H9 (cell line): ENCODE measurements around the gene CEBPE. TPM values are rescaled to one million over a fixed set of nuclear protein-coding genes. Genes with fewer than 3 reads are reported as not detected.

Source experiments
- DNase-seq: peaks from one replicate; pipeline ENCODE4 v3.0.0-alpha.2; 2017
- H2AFZ ChIP-seq: one replicate; pipeline ENCODE4 v1.6.1; 2013; ENCODE audit warnings: mild to moderate bottlenecking, low read length, control low read depth, moderate library complexity
- H2AK5ac ChIP-seq: 2 replicates; pipeline ENCODE4 v1.6.1; 2013; ENCODE audit warnings: low read length, control low read depth, mixed read lengths; ENCODE audit not compliant: insufficient read length
- H2BK120ac ChIP-seq: one replicate; pipeline ENCODE4 v1.6.1; 2013; ENCODE audit warnings: low read depth, mild to moderate bottlenecking, low read length, control low read depth, inconsistent platforms; ENCODE audit not compliant: poor library complexity, severe bottlenecking
- H2BK12ac ChIP-seq: 2 replicates; pipeline ENCODE4 v1.6.1; 2013; ENCODE audit warnings: low read length, control low read depth, mixed read lengths, low read depth; ENCODE audit not compliant: insufficient read length
- H2BK15ac ChIP-seq: 2 replicates; pipeline ENCODE4 v1.6.1; 2013; ENCODE audit warnings: low read depth, low read length, control low read depth
- H2BK20ac ChIP-seq: one replicate; pipeline ENCODE4 v1.6.1; 2013; ENCODE audit warnings: low read depth, mild to moderate bottlenecking, low read length, control low read depth, inconsistent platforms; ENCODE audit not compliant: poor library complexity, severe bottlenecking
- H2BK5ac ChIP-seq: 2 replicates; pipeline ENCODE4 v1.6.1; 2013; ENCODE audit warnings: low read length, control low read depth, mixed read lengths; ENCODE audit not compliant: insufficient read length
- H3K14ac ChIP-seq: 2 replicates; pipeline ENCODE4 v1.6.1; 2013; ENCODE audit warnings: low read length, control low read depth; ENCODE audit not compliant: insufficient read depth
- H3K18ac ChIP-seq: 2 replicates; pipeline ENCODE4 v1.6.1; 2013; ENCODE audit warnings: low read depth, mild to moderate bottlenecking, mixed read lengths, low read length, control low read depth; ENCODE audit not compliant: insufficient read length
- H3K23ac ChIP-seq: 2 replicates; pipeline ENCODE4 v1.6.1; 2013; ENCODE audit warnings: low read length, control low read depth, mixed read lengths, low read depth; ENCODE audit not compliant: insufficient read length
- H3K23me2 ChIP-seq: 2 replicates; pipeline ENCODE4 v1.6.1; 2013; ENCODE audit warnings: low read depth, mild to moderate bottlenecking, mixed read lengths, low read length, control low read depth; ENCODE audit not compliant: insufficient read length, poor library complexity, severe bottlenecking
- H3K27ac ChIP-seq: 2 replicates; pipeline ENCODE4 v1.5.1; 2013; ENCODE audit warnings: low read length, control low read depth, mixed read lengths, low read depth; ENCODE audit not compliant: insufficient read length
- H3K27me3 ChIP-seq: 2 replicates; pipeline ENCODE4 v1.6.1; 2013; ENCODE audit warnings: low read length, control low read depth, inconsistent platforms; ENCODE audit not compliant: insufficient read depth
- H3K4ac ChIP-seq: 2 replicates; pipeline ENCODE4 v1.6.1; 2013; ENCODE audit warnings: low read depth, mild to moderate bottlenecking, control low read depth, inconsistent platforms, low read length, moderate library complexity
- H3K4me1 ChIP-seq: 2 replicates; pipeline ENCODE4 v1.6.1; 2013; ENCODE audit warnings: low read length, control low read depth, inconsistent platforms; ENCODE audit not compliant: insufficient read depth
- H3K4me2 ChIP-seq: 2 replicates; pipeline ENCODE4 v1.6.1; 2013; ENCODE audit warnings: low read length, control low read depth, mixed read lengths; ENCODE audit not compliant: insufficient read length, insufficient read depth
- H3K56ac ChIP-seq: 2 replicates; pipeline ENCODE4 v1.6.1; 2013; ENCODE audit warnings: low read depth, mild to moderate bottlenecking, mixed read lengths, low read length, control low read depth; ENCODE audit not compliant: insufficient read length
- H3K79me1 ChIP-seq: 2 replicates; pipeline ENCODE4 v1.6.1; 2013; ENCODE audit warnings: low read depth, mild to moderate bottlenecking, moderate library complexity, low read length, control low read depth, inconsistent platforms; ENCODE audit not compliant: insufficient read depth, poor library complexity, severe bottlenecking
- H3K79me2 ChIP-seq: 2 replicates; pipeline ENCODE4 v1.6.1; 2013; ENCODE audit warnings: low read length, control low read depth, inconsistent platforms; ENCODE audit not compliant: insufficient read depth
- H3K9ac ChIP-seq: 2 replicates; pipeline ENCODE4 v1.6.1; 2013; ENCODE audit warnings: low read length, control low read depth, mixed read lengths; ENCODE audit not compliant: insufficient read length; ENCODE audit errors: extremely low read depth
- H3K9me3 ChIP-seq: one replicate; pipeline ENCODE4 v1.6.1; 2013; ENCODE audit warnings: low read depth, low read length, inconsistent platforms; ENCODE audit not compliant: control insufficient read depth
- H3T11ph ChIP-seq: one replicate; pipeline ENCODE4 v1.6.1; 2013; ENCODE audit warnings: mild to moderate bottlenecking, low read length, control low read depth, inconsistent platforms
- H4K20me1 ChIP-seq: one replicate; pipeline ENCODE4 v1.6.1; 2013; ENCODE audit not compliant: control insufficient read depth, insufficient read length, insufficient read depth
- H4K5ac ChIP-seq: 2 replicates; pipeline ENCODE4 v1.6.1; 2013; ENCODE audit warnings: low read depth, mild to moderate bottlenecking, mixed read lengths, low read length, control low read depth; ENCODE audit not compliant: insufficient read length
- H4K8ac ChIP-seq: replicated peaks from 2 replicates; pipeline ENCODE4 v1.6.1; 2013; ENCODE audit warnings: low read length, control low read depth, mixed read lengths, low read depth; ENCODE audit not compliant: insufficient read length
- H4K91ac ChIP-seq: 2 replicates; pipeline ENCODE4 v1.6.1; 2013; ENCODE audit warnings: low read depth, mild to moderate bottlenecking, moderate library complexity, mixed read lengths, low read length, control low read depth; ENCODE audit not compliant: insufficient read length
- H3K27ac Mint-ChIP-seq, 3 experiments: 2 replicates in 2 of 3; 3 replicates in 1 of 3; pipeline ENCODE4 v1.8.0; 2020 to 2021; ENCODE audit warnings: mixed read lengths in 3 of 3, mild to moderate bottlenecking in 1 of 3, moderate library complexity in 1 of 3
- H3K27me3 Mint-ChIP-seq: 2 replicates; pipeline ENCODE4 v1.8.0; 2021; ENCODE audit warnings: low read depth, mild to moderate bottlenecking, moderate library complexity, mixed read lengths
- H3K36me3 Mint-ChIP-seq, 3 experiments: 2 replicates in 2 of 3; 3 replicates in 1 of 3; pipeline ENCODE4 v1.8.0; 2020 to 2021; ENCODE audit warnings: low read depth in 3 of 3, mixed read lengths in 3 of 3; ENCODE audit not compliant: insufficient read depth in 1 of 3
- H3K4me1 Mint-ChIP-seq, 2 experiments: 2 replicates each; pipeline ENCODE4 v1.8.0; 2020; ENCODE audit warnings: mixed read lengths in 2 of 2
- H3K4me3 Mint-ChIP-seq, 2 experiments: 2 replicates in 1 of 2; 3 replicates in 1 of 2; pipeline ENCODE4 v1.8.0; 2020 to 2021; ENCODE audit warnings: mild to moderate bottlenecking in 2 of 2, mixed read lengths in 2 of 2, moderate library complexity in 1 of 2
- H3K9me3 Mint-ChIP-seq, 2 experiments: 2 replicates in 1 of 2; 3 replicates in 1 of 2; pipeline ENCODE4 v1.8.0; 2020; ENCODE audit warnings: mild to moderate bottlenecking in 2 of 2, mixed read lengths in 2 of 2, moderate library complexity in 1 of 2
- WGBS: extraction: QIAGEN DNeasy Blood & Tissue Kit; methylation state at CpG from one replicate; pipeline ENCODE4 v1.1.7; 2013; ENCODE audit warnings: missing lambda C conversion rate, low lambda C conversion rate, mixed read lengths; ENCODE audit not compliant: insufficient read length; ENCODE audit errors: extremely low coverage; 5-methylcytosine and 5-hydroxymethylcytosine counted together
- total RNA-seq: library from RNA; stranded (reverse); gene quantifications from 2 replicates; pipeline ENCODE4 v1.2.1, GENCODE V29; 2021
- TF ChIP-seq, protein P1 (sequence below): fragments of 200-600 bp; sonication (generic); conservative IDR thresholded peaks from 3 replicates; pipeline ENCODE4 v1.8.0; 2021; ENCODE audit warnings: antibody characterized with exemption, mild to moderate bottlenecking

The CEBPE gene
- total RNA-seq, 1 experiment from 2014 or later, result not detected

DNA sequence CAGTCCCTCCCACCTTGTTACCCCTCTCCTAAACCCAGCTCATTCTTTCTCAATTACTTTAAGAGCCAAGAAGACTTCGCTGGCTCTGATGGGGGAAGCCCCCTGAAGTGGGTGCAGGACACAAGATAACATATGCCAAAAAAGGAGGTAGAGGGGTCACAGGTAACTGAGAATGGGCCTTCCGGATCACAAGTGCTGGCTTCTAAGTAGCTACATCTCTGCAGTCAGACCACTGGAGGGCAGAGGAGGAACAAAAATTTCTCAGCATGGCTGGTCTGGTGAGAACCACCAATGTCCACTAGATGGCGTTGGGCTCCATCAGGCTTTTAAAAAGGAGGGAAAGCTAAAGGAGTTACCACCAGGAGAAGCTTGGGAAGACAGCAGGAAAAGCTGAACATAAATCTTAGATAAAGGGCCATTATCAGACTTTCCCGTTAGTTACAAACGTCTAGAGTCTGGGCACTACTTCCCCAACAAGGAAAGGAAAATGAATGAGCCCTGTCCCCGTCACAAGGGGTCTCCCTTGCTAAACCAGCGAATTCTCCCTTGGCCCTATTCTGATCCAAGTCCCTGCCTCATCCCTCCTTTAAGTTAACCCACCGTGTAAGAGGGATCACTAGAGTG lies 50.2 kb downstream of the CEBPE start:
- Histone ChIP-seq H2BK12ac (no peak overlapping the region), H3K4me2 (no peak overlapping the region), H2BK5ac (no peak overlapping the region), H3K9ac (no peak overlapping the region), H4K20me1 (peaks cover 3% of the 10 kb centered on the region), H2AFZ (no peak overlapping the region), H3K4ac (no peak overlapping the region), H3K18ac (no peak overlapping the region), H4K5ac (no peak overlapping the region), H2AK5ac (no peak overlapping the region), H3K79me1 (peaks cover 17% of the 10 kb centered on the region), H2BK15ac (no peak overlapping the region), H3K9me3 (no peaks in the 10 kb centered on the region), H3K23ac (no peak overlapping the region), H3K27me3 (no peaks in the 10 kb centered on the region), H3K4me1 (0 out of 2 replicates have a peak, but pooled peaks cover 3% of the 10 kb centered on the region), H3K79me2 (peaks cover 5% of the 10 kb centered on the region; the same call in 1 of the 2 replicates), H3K56ac (no peak overlapping the region), H4K8ac (no peak overlapping the region), H2BK120ac (no peak overlapping the region), H3K23me2 (peaks cover 12% of the 10 kb centered on the region), H3T11ph (no peak overlapping the region), H3K14ac (no peak overlapping the region), H4K91ac (no peak overlapping the region), H3K27ac (no peak overlapping the region), H2BK20ac (no peak overlapping the region)
- peak; percentile 91 for DNase-seq
- peaks cover 42 to 84% (median 72%) of the 10 kb centered on the region in 3 experiments; a peak in 6 of 7 replicates for H3K36me3 Mint-ChIP-seq
- H3K4me1 Mint-ChIP-seq, result peaks cover 35 to 52% of the 10 kb centered on the region in 2 experiments
- peak overlapping the region; percentile 92 to 95 (median 93); a peak in 6 of 7 replicates for H3K27ac Mint-ChIP-seq
- no peaks in the 10 kb centered on the region; the same call in 1 of the 2 replicates for H3K27me3 Mint-ChIP-seq
- no peaks in the 10 kb centered on the region for H3K9me3 Mint-ChIP-seq
- TF ChIP-seq, protein P1, sequence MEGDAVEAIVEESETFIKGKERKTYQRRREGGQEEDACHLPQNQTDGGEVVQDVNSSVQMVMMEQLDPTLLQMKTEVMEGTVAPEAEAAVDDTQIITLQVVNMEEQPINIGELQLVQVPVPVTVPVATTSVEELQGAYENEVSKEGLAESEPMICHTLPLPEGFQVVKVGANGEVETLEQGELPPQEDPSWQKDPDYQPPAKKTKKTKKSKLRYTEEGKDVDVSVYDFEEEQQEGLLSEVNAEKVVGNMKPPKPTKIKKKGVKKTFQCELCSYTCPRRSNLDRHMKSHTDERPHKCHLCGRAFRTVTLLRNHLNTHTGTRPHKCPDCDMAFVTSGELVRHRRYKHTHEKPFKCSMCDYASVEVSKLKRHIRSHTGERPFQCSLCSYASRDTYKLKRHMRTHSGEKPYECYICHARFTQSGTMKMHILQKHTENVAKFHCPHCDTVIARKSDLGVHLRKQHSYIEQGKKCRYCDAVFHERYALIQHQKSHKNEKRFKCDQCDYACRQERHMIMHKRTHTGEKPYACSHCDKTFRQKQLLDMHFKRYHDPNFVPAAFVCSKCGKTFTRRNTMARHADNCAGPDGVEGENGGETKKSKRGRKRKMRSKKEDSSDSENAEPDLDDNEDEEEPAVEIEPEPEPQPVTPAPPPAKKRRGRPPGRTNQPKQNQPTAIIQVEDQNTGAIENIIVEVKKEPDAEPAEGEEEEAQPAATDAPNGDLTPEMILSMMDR, result peak; percentile 100
- peak overlapping the region; percentile 46 to 68 for H3K4me3 Mint-ChIP-seq
- no CpG with 5 or more reads among the region's 8 CpGs for WGBS
